Ovary (tissue), 9 donors: Measurements from ENCODE around the gene SHC3. TPM values are rescaled to one million over a fixed set of nuclear protein-coding genes. Genes with fewer than 3 reads are reported as not detected.
A peak's percentile ranks its signal among the peaks of the same experiment; 100 is the strongest.

Experiments
- DNase-seq, 5 donors: peaks; one replicate each; pipeline ENCODE4 v3.0.0-alpha.2; 2019 to 2020
- H3K27ac ChIP-seq, 2 donors: fragments of 200-600 bp; one replicate each; pipeline versions ENCODE4 v1.5.1 to v1.8.0; 2019 to 2022
- H3K27me3 ChIP-seq: fragments of 200-600 bp; one replicate; pipeline ENCODE4 v1.8.0; 2022
- H3K36me3 ChIP-seq: fragments of 200-600 bp; sonication (generic); one replicate; pipeline ENCODE4 v1.5.1; 2019
- H3K4me1 ChIP-seq: one replicate; pipeline ENCODE4 v1.8.1; 2013; ENCODE audit warnings: mild to moderate bottlenecking, moderate library complexity; ENCODE audit not compliant: insufficient read depth
- H3K4me3 ChIP-seq: fragments of 200-600 bp; sonication (generic); one replicate; pipeline ENCODE4 v1.5.1; 2017
- H3K9me3 ChIP-seq, 2 donors: fragments of 200-600 bp in 1 of 2; sonication (generic) in 1 of 2; one replicate each; pipeline versions ENCODE4 v1.5.1 to v1.8.1; 2013 to 2019; ENCODE audit warnings: mild to moderate bottlenecking in 1 of 2, moderate library complexity in 1 of 2
- CTCF ChIP-seq, 3 donors: fragments of 450-650 bp in 2 of 3; fragments of 200-600 bp in 1 of 3; IDR thresholded peaks; one replicate each; pipeline versions ENCODE4 v1.5.1 to v1.8.0; 2016 to 2022; ENCODE audit warnings: antibody characterized with exemption in 3 of 3, mild to moderate bottlenecking in 1 of 3
- EP300 ChIP-seq: sonication (generic); formaldehyde crosslinking; IDR thresholded peaks from one replicate; pipeline ENCODE4 v1.6.1; 2017; ENCODE audit warnings: antibody characterized with exemption
- POLR2A ChIP-seq: fragments of 450-650 bp; IDR thresholded peaks from one replicate; pipeline ENCODE4 v1.6.1; 2017; ENCODE audit warnings: antibody characterized with exemption, mild to moderate bottlenecking, moderate library complexity
- WGBS, 3 donors: extraction: QIAGEN DNeasy Blood & Tissue Kit in 1 of 3; methylation state at CpG; one replicate each; pipeline versions ENCODE4 v1.1.5 to v1.1.7; 2013 to 2017; 5-methylcytosine and 5-hydroxymethylcytosine counted together
- intact Hi-C, 4 donors: fragments of 100-400 bp; cut with DNase I; formaldehyde crosslinking; loops; one replicate each; pipeline versions ENCODE4 v1.11.0 to v1.15.1; 2022 to 2023
- polyA plus RNA-seq, 2 donors: library from polyadenylated mRNA; stranded (reverse); fragments of 200-250 nt in 1 of 2; fragments of 350-450 nt in 1 of 2; fragmentation: Illumina TruSeq in 1 of 2; extraction: RNeasy Lipid Tissue Mini Kit (QIAGEN cat#74804) in 1 of 2; gene quantifications; one replicate each; pipeline ENCODE4 v1.2.3, GENCODE V29; 2013 to 2014
- total RNA-seq, 7 donors: library from RNA; depleted of rRNA in 2 of 7; stranded (reverse); fragments of >200 nt in 2 of 7; fragmentation: NEBNext Ultra II Directional in 3 of 7; extraction: Animal tissue kit (Norgen Biotek cat#: 25700) in 3 of 7; gene quantifications; one replicate each; pipeline versions ENCODE4 v1.1.0 to v1.2.4, GENCODE V29; 2016 to 2023
- donor health status: DM: no; HTN: no; CAD: no; lungs with moderate emphysema.
- donor health status: DM: no; HTN: no; CAD: no.
- donor health status: Bipolar disorder and iron deficiency.
- donor health status: DM: yes; HTN: yes; CAD: no.
- donor health status: DM: no; HTN: no; CAD: no.
- donor health status: DM: yes; HTN: yes; CAD: no.

The SHC3 gene
- total and polyA plus RNA-seq, 9 donors, result 0.05 to 1.0 (median 0.46) TPM

- Histone ChIP-seq H3K36me3 (no peaks in the 10 kb centered on the region), H3K4me3 (no peak overlapping the region), H3K9me3 (no peaks in the 10 kb centered on the region), H3K27ac (no peak overlapping the region), H3K27me3 (no peaks in the 10 kb centered on the region), H3K4me1 (peaks cover 2% of the 10 kb centered on the region)
- 79 to 90% (median 86%) methylated on average over 9 of the region's 9 CpGs for WGBS, 3 donors
- TF ChIP-seq EP300 (no peak), CTCF (IDR thresholded peaks at IDR 0.05) (no peak), POLR2A (no peak)
- no peak for DNase-seq
- intact Hi-C loops, result loop anchor here (2.0 to 5.0 kb wide), 2 partner anchors 408 kb away; no protein-coding TSS in a partner anchor
These were observed 178.2 kb downstream of the SHC3 start for GRCh38 chr9:89000371-89000781.

- WGBS, 3 donors, result 52 to 56% (median 55%) methylated on average over 7 to 9 of the region's 9 CpGs
- peak in 4 of 5 donors; percentile 54 to 65 (median 57) for DNase-seq
- Histone ChIP-seq H3K4me3 (no peak overlapping the region), H3K9me3 (no peaks in the 10 kb centered on the region), H3K27me3 (no peaks in the 10 kb centered on the region), H3K4me1 (peaks cover 11% of the 10 kb centered on the region), H3K27ac (no peak overlapping the region), H3K36me3 (no peaks in the 10 kb centered on the region)
- intact Hi-C loops, result loop anchor here in 1 of 4 donors (5.0 kb wide), 1 partner anchor 397 kb away; no protein-coding TSS in a partner anchor
- TF ChIP-seq POLR2A (no peak), CTCF (IDR thresholded peaks at IDR 0.05) (no peak), EP300 (peak; percentile 70)
These were observed 179.7 kb downstream of the SHC3 start for GRCh38 chr9:88998911-88999310.

DNA sequence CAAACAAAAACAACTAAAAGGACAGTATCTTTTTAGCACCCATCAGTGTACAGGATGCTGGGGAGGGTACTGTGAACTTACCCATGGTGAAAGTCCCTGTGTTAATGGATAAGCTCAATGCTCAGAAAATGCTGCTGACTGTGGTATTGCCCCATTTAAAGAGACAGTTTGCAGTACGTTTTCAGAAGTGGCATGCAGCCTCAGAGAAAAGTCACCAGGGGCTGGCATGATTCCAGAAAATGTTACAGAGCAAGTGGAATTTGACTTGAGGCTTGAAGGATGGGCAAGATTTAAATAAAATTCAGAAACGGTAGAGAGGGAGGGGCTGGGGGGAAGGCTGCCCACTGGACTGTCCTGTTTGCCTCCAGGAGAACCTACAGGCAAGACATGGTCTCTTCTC lies 180.1 kb downstream of the SHC3 start:
- Histone ChIP-seq H3K36me3 (no peaks in the 10 kb centered on the region), H3K27ac (no peak overlapping the region), H3K4me1 (peaks cover 12% of the 10 kb centered on the region), H3K4me3 (no peak overlapping the region), H3K9me3 (no peaks in the 10 kb centered on the region), H3K27me3 (no peaks in the 10 kb centered on the region)
- 43 to 69% (median 65%) methylated on average over 2 of the region's 2 CpGs for WGBS, 3 donors
- DNase-seq, result no peak
- no peak for TF ChIP-seq POLR2A
- intact Hi-C loops, result loop anchor here in 1 of 4 donors (5.0 kb wide), 1 partner anchor 396 kb away; no protein-coding TSS in a partner anchor

DNA sequence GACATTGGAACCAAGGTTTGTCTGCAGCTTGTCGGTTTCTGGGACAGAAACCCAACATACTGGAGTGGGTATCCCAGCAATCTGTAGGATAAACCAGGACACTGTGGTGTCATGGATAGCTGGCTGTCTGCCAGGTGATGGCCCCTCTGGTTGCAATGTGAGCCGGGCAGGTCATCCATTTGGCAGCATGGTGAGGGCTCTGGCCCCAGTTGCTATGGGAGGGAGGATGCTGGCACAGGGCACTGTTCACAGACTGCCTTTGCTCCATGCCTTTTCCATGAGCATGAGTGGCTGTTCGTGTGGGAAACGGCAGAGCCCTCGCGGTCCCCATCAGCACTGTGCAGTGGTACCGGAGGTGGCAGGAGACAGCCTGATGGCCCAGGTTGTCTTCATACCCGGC lies 181.0 kb downstream of the SHC3 start:
- H3K27me3 ChIP-seq, result no peaks in the 10 kb centered on the region
- H3K9me3 ChIP-seq, result no peaks in the 10 kb centered on the region
- H3K4me1 ChIP-seq, result peaks cover 12% of the 10 kb centered on the region
- no peaks in the 10 kb centered on the region for H3K36me3 ChIP-seq
- 86 to 88% (median 87%) methylated on average over 8 of the region's 8 CpGs for WGBS, 3 donors
- intact Hi-C loops, result loop anchor here in 1 of 4 donors (5.0 kb wide), 1 partner anchor 395 kb away; no protein-coding TSS in a partner anchor
- TF ChIP-seq POLR2A (no peak), EP300 (no peak), CTCF (IDR thresholded peaks at IDR 0.05) (no peak)
- H3K4me3 ChIP-seq, result no peak overlapping the region
- DNase-seq, result no peak
- H3K27ac ChIP-seq, result no peak overlapping the region

DNA sequence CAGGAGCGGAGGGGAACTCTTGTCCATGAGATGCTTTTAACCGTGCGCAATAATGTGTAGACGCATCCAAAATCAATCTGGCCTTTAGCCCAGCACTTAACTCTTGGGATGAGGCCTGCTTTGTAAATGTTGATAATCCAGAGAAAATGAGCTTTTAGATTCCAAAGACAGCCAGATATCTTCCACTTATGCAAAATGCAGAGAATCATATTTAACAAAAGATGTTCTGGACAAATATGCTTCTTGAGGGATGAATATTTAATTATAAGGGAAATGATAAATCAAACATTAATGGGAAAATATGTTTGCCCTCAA lies 181.7 kb downstream of the SHC3 start:
- Histone ChIP-seq H3K9me3 (no peaks in the 10 kb centered on the region), H3K36me3 (no peaks in the 10 kb centered on the region), H3K4me1 (peaks cover 12% of the 10 kb centered on the region), H3K27ac (no peak overlapping the region), H3K27me3 (no peaks in the 10 kb centered on the region), H3K4me3 (no peak overlapping the region)
- intact Hi-C loops, result loop anchor here in 1 of 4 donors (5.0 kb wide), 1 partner anchor 395 kb away; no protein-coding TSS in a partner anchor
- DNase-seq, result no peak
- TF ChIP-seq EP300 (no peak), POLR2A (no peak), CTCF (IDR thresholded peaks at IDR 0.05) (no peak)
- WGBS, 3 donors, result 80 to 97% (median 96%) methylated on average over 4 of the region's 4 CpGs
